Body of pancreas (tissue), 4 donors: ENCODE data around the gene TCF21.

Source experiments
- CTCF ChIP-seq, 7 experiments: fragments of 450-650 bp in 4 of 7; fragments of 200-600 bp in 3 of 7; sonication (generic) in 3 of 7; IDR thresholded peaks; one replicate each; pipeline ENCODE4 v1.5.1; 2016 to 2019; ENCODE audit warnings: antibody characterized with exemption in 7 of 7
- POLR2A ChIP-seq, 3 donors: fragments of 450-650 bp; IDR thresholded peaks; one replicate each; pipeline ENCODE4 v1.6.1; 2016; ENCODE audit warnings: antibody characterized with exemption in 3 of 3, mild to moderate bottlenecking in 2 of 3

DNA sequence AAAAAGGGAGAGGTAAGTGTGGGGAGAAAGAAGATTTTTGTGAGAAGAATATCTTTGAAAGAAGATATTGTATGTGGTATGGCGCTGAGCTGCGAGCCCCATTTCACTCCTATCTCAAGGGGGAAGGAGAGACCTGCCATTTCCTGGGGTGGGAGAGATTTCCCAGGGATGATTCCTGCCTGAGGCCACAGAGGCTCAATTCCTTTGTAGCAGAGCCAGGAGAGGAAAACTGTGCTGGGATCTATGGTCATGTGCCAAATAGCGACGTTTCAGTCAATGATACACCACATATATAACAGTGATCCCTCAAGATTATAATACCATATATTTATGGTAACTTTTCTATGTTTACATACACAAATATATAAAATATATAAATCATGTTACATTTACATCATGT, 28.9 kb downstream of the TCF21 start:
- TF ChIP-seq CTCF (IDR thresholded peaks at IDR 0.05) = no peak
- TF ChIP-seq POLR2A (IDR thresholded peaks at IDR 0.05) = no peak
